Stimulated activated CD8-positive, alpha-beta memory T cell treated with anti-CD3 and anti-CD28 coated beads, Interleukin-2, amount 100 ng/mL, for 1 hour (primary cell): ENCODE results near the gene THOC6.

ENCODE experiments used
- DNase-seq, 2 donors: peaks; one replicate each; pipeline ENCODE4 v3.0.0-alpha.2; 2020; ENCODE audit warnings: low read depth in 2 of 2

THOC6 gene

GRCh38 chr16:3023669-3024478, at the start of gene THOC6, which contains the start of gene HCFC1R1:
Gene THOC6, plus strand, starts transcription at chr16:3024035. Its CDS starts 292 bp downstream, at chr16:3024327.
Gene HCFC1R1, minus strand, starts transcription at chr16:3023942. Its CDS starts 1 bp downstream, at chr16:3023941.
- peak; percentile 89 to 90 for DNase-seq

- no peak for DNase-seq
Observed at GRCh38 chr16:2974319-2975056, 49.3 kb upstream of the THOC6 start.

- DNase-seq: no peak
Observed at GRCh38 chr16:2975161-2975795, 48.6 kb upstream of the THOC6 start.

- no peak for DNase-seq
Observed at GRCh38 chr16:2976201-2976600, 47.6 kb upstream of the THOC6 start.

GRCh38 chr16:2976673-2977072, 47.2 kb upstream of the THOC6 start:
- no peak for DNase-seq

GRCh38 chr16:2977440-2977839, 46.4 kb upstream of the THOC6 start:
- no peak for DNase-seq

- no peak for DNase-seq
Observed at GRCh38 chr16:2979669-2980226, 44.1 kb upstream of the THOC6 start.

- DNase-seq: peak; percentile 89 to 93
Observed at GRCh38 chr16:2980227-2981176, 43.3 kb upstream of the THOC6 start, which contains the start of gene PKMYT1. Gene PKMYT1, minus strand, starts transcription at chr16:2980446. Its CDS starts 789 bp downstream, at chr16:2979657.

GRCh38 chr16:2981177-2981898, 42.5 kb upstream of the THOC6 start:
- DNase-seq: no peak

- no peak for DNase-seq
Observed at GRCh38 chr16:2981899-2982250, 42.0 kb upstream of the THOC6 start.

GRCh38 chr16:2982402-2982801, 41.4 kb upstream of the THOC6 start:
- DNase-seq: no peak

- peak; percentile 31 to 39 for DNase-seq
Observed at GRCh38 chr16:2983706-2984136, 40.1 kb upstream of the THOC6 start.

- DNase-seq: no peak
Observed at GRCh38 chr16:2985462-2985861, 38.4 kb upstream of the THOC6 start.

- no peak for DNase-seq
Observed at GRCh38 chr16:2985893-2986355, 37.9 kb upstream of the THOC6 start.

GRCh38 chr16:2986623-2987188, 37.1 kb upstream of the THOC6 start:
- DNase-seq: no peak

GRCh38 chr16:2987286-2987685, 36.5 kb upstream of the THOC6 start:
- no peak for DNase-seq

GRCh38 chr16:2987833-2988232, 36.0 kb upstream of the THOC6 start:
- no peak for DNase-seq

- no peak for DNase-seq
Observed at GRCh38 chr16:2988590-2989099, 35.2 kb upstream of the THOC6 start.

- no peak for DNase-seq
Observed at GRCh38 chr16:2990891-2991290, 32.9 kb upstream of the THOC6 start.
